Activated CD4-positive, CD25-positive, alpha-beta regulatory T cell treated with anti-CD3 and anti-CD28 coated beads, Interleukin-2, amount 50 U/mL, for 24 hours (primary cell): ENCODE measurements around the gene TMCO4.
A peak's percentile ranks its signal among the peaks of the same experiment; 100 is the strongest.

Experiments used
- ATAC-seq, 2 donors: fragments of 150-1000 bp; cut with Tn5 transposase; one replicate each; pipeline ENCODE4 v1.10.0; 2021; ENCODE audit warnings: mild to moderate bottlenecking in 1 of 2, moderate library complexity in 1 of 2

The TMCO4 gene

GRCh38 chr1:19775317-19775716, 24.4 kb downstream of the TMCO4 start:
- ATAC-seq: no peak

- ATAC-seq: no peak
Observed at GRCh38 chr1:19774180-19774785, 25.4 kb downstream of the TMCO4 start.

GRCh38 chr1:19773485-19773884, 26.2 kb downstream of the TMCO4 start:
- ATAC-seq: no peak

- no peak for ATAC-seq
Observed at GRCh38 chr1:19772053-19772452, 27.7 kb downstream of the TMCO4 start.

GRCh38 chr1:19771350-19771749, 28.4 kb downstream of the TMCO4 start:
- no peak for ATAC-seq

GRCh38 chr1:19770436-19771190, 29.1 kb downstream of the TMCO4 start:
- ATAC-seq: no peak

- ATAC-seq: no peak
Observed at GRCh38 chr1:19769211-19769932, 30.3 kb downstream of the TMCO4 start.

- no peak for ATAC-seq
Observed at GRCh38 chr1:19768353-19769210, 31.1 kb downstream of the TMCO4 start.

- ATAC-seq: peak in 1 of 2 donors; percentile 75
Observed at GRCh38 chr1:19765623-19766022, 34.1 kb downstream of the TMCO4 start.

- ATAC-seq: peak; percentile 32 to 68
Observed at GRCh38 chr1:19764848-19765247, 34.9 kb downstream of the TMCO4 start.

GRCh38 chr1:19762175-19762779, 37.4 kb downstream of the TMCO4 start:
- no peak for ATAC-seq

GRCh38 chr1:19759740-19760089, 40.0 kb downstream of the TMCO4 start:
- ATAC-seq: no peak

- ATAC-seq: no peak
Observed at GRCh38 chr1:19758227-19758830, 41.4 kb downstream of the TMCO4 start.

- no peak for ATAC-seq
Observed at GRCh38 chr1:19757641-19758040, 42.1 kb downstream of the TMCO4 start.

GRCh38 chr1:19756480-19756879, 43.2 kb downstream of the TMCO4 start:
- ATAC-seq: no peak

- no peak for ATAC-seq
Observed at GRCh38 chr1:19754482-19754881, 45.2 kb downstream of the TMCO4 start.

GRCh38 chr1:19752083-19752696, 47.5 kb downstream of the TMCO4 start:
- ATAC-seq: no peak

- ATAC-seq: no peak
Observed at GRCh38 chr1:19750882-19751276, 48.8 kb downstream of the TMCO4 start.

- ATAC-seq: no peak
Observed at GRCh38 chr1:19750101-19750881, 49.4 kb downstream of the TMCO4 start.

GRCh38 chr1:19749685-19750084, 50.0 kb downstream of the TMCO4 start:
- ATAC-seq: no peak

- no peak for ATAC-seq
Observed at GRCh38 chr1:19747761-19748160, 52.0 kb downstream of the TMCO4 start.
